Activated naive CD4-positive, alpha-beta T cell treated with anti-CD3 and anti-CD28 coated beads, Interleukin-2, amount 50 U/mL, for 72 hours (primary cell): ENCODE measurements around the gene NKX6-2. TPM values are rescaled to one million over a fixed set of nuclear protein-coding genes. Genes with fewer than 3 reads are reported as not detected.
"Not testable (repeated sequence)": the region's sequence is repeated elsewhere in the genome, so short reads cannot be mapped to it uniquely, and the experiment has no call there.

Source experiments
- ATAC-seq, 2 donors: fragments of 150-1000 bp; cut with Tn5 transposase; 2 replicates each; pipeline ENCODE4 v1.10.0; 2021; ENCODE audit warnings: mild to moderate bottlenecking in 2 of 2, moderate library complexity in 2 of 2
- DNase-seq, 2 donors: peaks; one replicate each; pipeline ENCODE4 v3.0.0; 2021 to 2022; ENCODE audit warnings: low spot score in 2 of 2
- H3K27ac Mint-ChIP-seq, 2 donors: one replicate each; pipeline ENCODE4 v1.8.0; 2022; ENCODE audit warnings: mild to moderate bottlenecking in 2 of 2, mixed read lengths in 2 of 2
- H3K36me3 Mint-ChIP-seq, 2 donors: one replicate each; pipeline ENCODE4 v1.8.0; 2022; ENCODE audit warnings: mixed read lengths in 2 of 2
- H3K9me3 Mint-ChIP-seq, 2 donors: one replicate each; pipeline ENCODE4 v1.8.0; 2022; ENCODE audit warnings: mixed read lengths in 2 of 2
- total RNA-seq, 2 donors: library from RNA; stranded (reverse); gene quantifications; one replicate each; pipeline ENCODE4 v1.2.3, GENCODE V29; 2022

Gene NKX6-2
- total RNA-seq, 2 donors from 2014 or later, result not detected

DNA sequence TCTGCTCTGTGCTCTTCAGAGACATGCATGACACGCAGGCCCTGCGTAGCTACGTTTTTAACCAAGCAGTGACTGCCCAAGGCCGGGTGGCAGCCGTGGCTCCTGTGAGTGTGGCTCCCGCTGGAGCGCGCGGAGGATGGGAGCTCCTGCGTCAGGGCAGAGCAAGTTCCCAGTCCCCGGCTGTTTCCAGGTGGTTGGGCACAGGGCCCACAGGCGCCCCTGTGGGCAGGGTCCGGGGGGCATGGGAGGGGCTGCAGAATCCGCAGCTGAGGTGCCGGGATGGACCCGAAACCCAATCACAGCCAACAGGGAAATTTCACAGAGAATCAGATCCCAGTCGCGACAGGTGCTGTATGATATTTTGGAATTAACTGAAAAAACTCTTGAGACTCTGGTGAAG, 9.8 kb downstream of the NKX6-2 start:
- no peaks in the 10 kb centered on the region for H3K9me3 Mint-ChIP-seq
- ATAC-seq (no peak), DNase-seq (no peak)
- H3K36me3 Mint-ChIP-seq, result peaks cover 0 to 5% of the 10 kb centered on the region in 2 donors
- no peak overlapping the region for H3K27ac Mint-ChIP-seq

DNA sequence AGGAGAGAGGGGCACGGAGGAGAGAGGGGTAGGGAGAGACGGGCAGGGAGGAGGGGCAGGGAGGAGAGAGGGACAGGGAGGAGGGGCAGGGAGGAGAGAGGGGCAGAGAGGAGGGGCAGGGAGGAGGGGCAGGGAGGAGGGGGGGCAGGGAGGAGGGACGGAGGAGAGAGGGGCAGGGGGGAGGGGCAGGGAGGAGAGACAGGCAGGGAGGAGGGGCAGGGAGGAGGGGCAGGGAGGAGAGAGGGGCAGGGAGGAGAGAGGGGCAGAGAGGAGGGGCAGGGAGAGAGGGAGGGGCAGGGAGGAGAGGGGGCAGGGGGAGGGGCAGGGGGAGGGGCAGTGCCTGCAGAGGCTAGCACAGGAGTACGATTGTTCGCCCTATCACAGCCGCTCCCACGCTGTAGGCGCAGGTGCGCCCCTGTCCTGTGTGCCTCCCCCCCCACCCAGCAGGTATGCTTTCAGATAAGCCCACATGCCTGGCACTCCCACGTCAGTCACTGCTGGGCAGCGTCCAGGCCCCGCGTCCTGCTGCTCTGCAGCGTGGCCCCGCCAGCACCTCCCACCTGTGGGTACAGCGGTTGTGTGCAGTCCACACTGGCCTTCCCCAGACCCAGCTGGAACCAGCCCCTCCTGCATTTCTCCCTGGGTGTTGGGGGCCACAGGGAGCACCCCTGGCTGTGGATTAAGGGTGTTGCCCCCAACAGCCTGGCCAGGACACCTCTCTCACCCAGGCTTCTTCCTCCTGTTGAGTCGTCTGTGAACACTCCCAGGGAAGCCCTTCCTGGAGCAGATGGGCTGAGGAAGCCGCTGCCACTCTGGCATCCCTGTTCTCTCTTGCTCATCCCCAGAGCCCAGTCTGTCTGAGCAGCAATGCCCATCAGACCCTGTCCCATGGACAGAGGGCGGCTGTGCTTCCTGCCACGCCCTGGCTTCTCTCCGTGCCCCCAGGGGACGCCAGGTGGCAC, 10.8 kb downstream of the NKX6-2 start:
- ATAC-seq (peak; percentile 3 to 33), DNase-seq (no peak)
- H3K9me3 Mint-ChIP-seq, result no peaks in the 10 kb centered on the region

GRCh38 chr10:132774181-132774901, 11.6 kb downstream of the NKX6-2 start:
- DNase-seq (no peak), ATAC-seq (no peak)
- no peaks in the 10 kb centered on the region for H3K9me3 Mint-ChIP-seq
- no peaks in the 10 kb centered on the region for H3K36me3 Mint-ChIP-seq
- H3K27ac Mint-ChIP-seq, result no peak overlapping the region

More for the DNA sequence above, 10.8 kb downstream of the NKX6-2 start:
- Mint-ChIP-seq H3K27ac (no peak overlapping the region), H3K36me3 (peaks cover 0 to 4% of the 10 kb centered on the region in 2 donors)

- H3K9me3 Mint-ChIP-seq, DNase-seq, H3K27ac Mint-ChIP-seq, H3K36me3 Mint-ChIP-seq, ATAC-seq: not testable (repeated sequence)
Measured at GRCh38 chr10:132772816-132773215, 13.1 kb downstream of the NKX6-2 start.

GRCh38 chr10:132770061-132771021, 15.6 kb downstream of the NKX6-2 start:
- no peak for DNase-seq
- no peak overlapping the region for H3K27ac Mint-ChIP-seq
- H3K36me3 Mint-ChIP-seq, result peaks cover 7 to 16% of the 10 kb centered on the region in 2 donors
- ATAC-seq, result no peak
- no peaks in the 10 kb centered on the region for H3K9me3 Mint-ChIP-seq

DNA sequence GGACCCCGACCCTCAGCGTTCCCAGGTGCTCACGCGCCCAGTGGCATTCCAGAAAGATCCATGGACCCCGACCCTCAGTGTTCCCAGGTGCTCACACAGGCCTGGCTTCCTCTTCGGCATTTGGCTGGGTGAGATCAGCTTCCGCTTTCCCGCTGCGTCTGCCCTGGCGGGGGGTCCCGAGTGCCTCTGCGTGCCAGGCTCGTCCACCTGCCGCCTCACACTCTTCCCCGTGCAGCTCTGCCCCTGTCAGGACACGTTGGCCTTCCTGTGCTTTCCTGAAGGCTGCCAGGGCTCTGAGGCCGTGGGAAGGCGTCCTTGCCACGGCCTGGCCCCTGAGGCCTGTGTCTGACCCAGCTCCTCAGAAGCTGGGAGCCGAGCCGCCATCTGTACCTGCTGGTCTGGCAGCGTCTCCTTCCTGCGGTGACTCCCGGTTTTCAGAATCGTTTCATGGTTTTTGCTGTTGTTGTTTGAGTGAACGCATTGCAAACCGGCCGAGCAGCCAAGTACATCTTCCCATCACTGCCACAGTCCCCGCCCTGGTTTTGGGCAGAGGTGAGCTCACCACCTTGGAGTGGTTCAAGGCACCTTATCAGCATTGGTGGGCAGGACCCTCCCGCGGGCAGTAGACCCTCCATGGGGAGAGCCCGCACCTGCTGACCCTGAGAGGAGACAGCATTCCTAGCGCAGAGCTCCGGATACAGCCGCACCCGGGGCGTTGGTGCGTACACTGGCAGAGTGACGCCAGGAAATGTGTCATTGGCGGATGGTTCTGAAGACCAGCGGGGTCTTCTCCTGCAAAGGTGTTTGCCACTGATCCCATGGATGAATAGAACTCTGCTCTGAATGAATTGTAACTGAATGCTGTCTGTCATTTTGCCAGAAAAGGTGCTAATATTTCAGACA, 17.4 kb downstream of the NKX6-2 start:
- no peak for ATAC-seq
- H3K9me3 Mint-ChIP-seq, result no peaks in the 10 kb centered on the region

DNA sequence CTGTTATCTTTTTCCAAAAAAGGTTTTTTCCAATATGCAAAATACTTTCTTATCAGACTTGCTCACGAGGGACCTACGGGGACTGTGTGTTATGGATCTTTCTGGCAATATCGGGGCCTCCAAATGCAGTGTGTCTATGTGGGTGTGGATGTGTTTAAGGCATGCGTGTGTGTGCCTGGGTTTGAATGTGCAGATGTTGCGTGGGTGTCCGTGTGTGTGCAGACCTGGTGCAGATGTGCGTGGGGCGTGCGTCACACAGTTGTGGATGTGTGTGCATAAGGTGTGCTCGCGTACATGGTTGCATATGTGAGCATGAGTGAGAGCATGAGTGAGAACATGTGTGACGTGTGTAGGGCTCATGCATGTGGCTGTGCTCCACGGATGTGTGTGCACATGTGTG, 19.7 kb downstream of the NKX6-2 start:
- no peak for DNase-seq
- no peak for ATAC-seq
- peak overlapping the region in 1 of 2 donors; percentile 1 for H3K27ac Mint-ChIP-seq

More for the DNA sequence above, 17.4 kb downstream of the NKX6-2 start:
- Mint-ChIP-seq H3K36me3 (peaks cover 7 to 16% of the 10 kb centered on the region in 2 donors), H3K27ac (peak overlapping the region in 1 of 2 donors; percentile 55)
- DNase-seq, result no peak

DNA sequence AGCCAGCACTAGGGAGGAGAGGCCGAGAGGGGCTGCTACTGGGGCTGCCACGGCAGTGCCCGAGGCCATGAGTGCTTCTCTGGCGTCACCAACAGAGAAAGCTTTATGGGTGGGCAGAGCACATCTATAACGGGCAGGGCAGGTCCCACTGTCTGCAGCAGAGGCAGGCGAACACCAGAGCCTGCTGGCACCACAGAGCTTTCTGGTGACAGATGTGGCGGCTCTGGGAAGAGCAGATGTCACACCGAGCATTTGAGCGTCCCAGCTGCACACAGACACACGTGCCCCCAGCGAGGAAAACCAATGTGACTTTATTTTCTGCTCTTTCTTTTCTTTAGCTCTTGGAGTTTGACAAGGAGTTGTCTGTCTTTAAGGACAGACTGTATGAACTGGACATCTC, 20.5 kb downstream of the NKX6-2 start:
- Mint-ChIP-seq H3K9me3 (no peaks in the 10 kb centered on the region), H3K27ac (no peak overlapping the region), H3K36me3 (peaks cover 7 to 16% of the 10 kb centered on the region in 2 donors)
- DNase-seq, result no peak
- no peak for ATAC-seq

More for the DNA sequence above, 19.7 kb downstream of the NKX6-2 start:
- peaks cover 7 to 16% of the 10 kb centered on the region in 2 donors for H3K36me3 Mint-ChIP-seq
- no peaks in the 10 kb centered on the region for H3K9me3 Mint-ChIP-seq

DNA sequence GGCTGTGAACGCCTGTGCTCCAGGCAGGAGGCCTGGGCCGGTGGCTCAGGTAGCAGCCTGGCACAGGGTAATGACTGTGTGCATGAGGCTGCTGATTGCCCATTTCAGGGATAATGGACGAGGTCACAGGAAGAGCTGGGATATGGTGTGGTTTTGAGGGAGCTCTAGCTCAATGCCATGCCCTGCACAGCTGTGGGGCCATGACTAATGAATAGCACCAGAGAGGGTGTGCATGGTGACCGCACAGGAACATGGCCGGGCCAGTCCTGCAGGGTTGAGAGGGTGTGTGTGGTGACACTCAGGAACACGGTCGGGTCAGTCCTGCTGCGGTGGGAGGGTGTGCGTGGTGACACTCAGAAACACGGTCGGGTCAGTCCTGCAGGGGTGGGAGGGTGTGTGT, 21.8 kb downstream of the NKX6-2 start:
- no peaks in the 10 kb centered on the region for H3K9me3 Mint-ChIP-seq
- H3K36me3 Mint-ChIP-seq, result peaks cover 7 to 16% of the 10 kb centered on the region in 2 donors
- no peak for ATAC-seq
- H3K27ac Mint-ChIP-seq, result peak overlapping the region in 1 of 2 donors; percentile 65
- DNase-seq, result no peak

GRCh38 chr10:132763545-132763944, 22.4 kb downstream of the NKX6-2 start:
- Mint-ChIP-seq H3K36me3 (peaks cover 3 to 12% of the 10 kb centered on the region in 2 donors), H3K27ac (no peak overlapping the region), H3K9me3 (no peaks in the 10 kb centered on the region)
- ATAC-seq (no peak), DNase-seq (no peak)

DNA sequence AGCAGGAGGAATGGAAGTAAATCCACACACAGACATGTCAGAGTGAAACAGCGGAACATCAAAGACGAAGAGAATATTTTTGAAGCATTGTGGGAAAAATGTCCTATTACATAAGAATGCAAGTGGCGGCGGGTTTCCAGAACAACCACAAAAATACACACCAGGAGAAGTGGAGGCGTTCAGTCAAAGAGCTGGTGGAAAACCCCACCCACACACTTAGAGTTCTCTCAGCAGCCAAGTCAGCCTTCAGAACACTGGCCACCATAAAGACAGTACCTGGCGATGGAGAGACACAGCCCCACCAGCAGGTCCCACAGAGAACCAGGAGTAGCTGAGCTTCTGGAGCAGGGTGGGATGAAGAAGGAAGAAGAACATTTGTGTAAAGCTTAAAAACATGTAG, 23.7 kb downstream of the NKX6-2 start:
- H3K27ac Mint-ChIP-seq, result no peak overlapping the region
- DNase-seq (no peak), ATAC-seq (peak; percentile 50 to 74)
- H3K9me3 Mint-ChIP-seq, result no peaks in the 10 kb centered on the region
- peaks cover 0 to 5% of the 10 kb centered on the region in 2 donors for H3K36me3 Mint-ChIP-seq

- Mint-ChIP-seq H3K36me3 (peaks cover under 1 to 5% of the 10 kb centered on the region in 2 donors), H3K9me3 (no peaks in the 10 kb centered on the region), H3K27ac (peak overlapping the region in 1 of 2 donors; percentile 65)
- ATAC-seq (no peak), DNase-seq (no peak)
Measured at GRCh38 chr10:132761395-132762060, 24.4 kb downstream of the NKX6-2 start.

- no peak for ATAC-seq
- DNase-seq, result no peak
- no peak overlapping the region for H3K27ac Mint-ChIP-seq
- H3K36me3 Mint-ChIP-seq, result peaks cover 19 to 21% of the 10 kb centered on the region in 2 donors
- H3K9me3 Mint-ChIP-seq, result peaks cover 7 to 8% of the 10 kb centered on the region in 2 donors
Measured at GRCh38 chr10:132758865-132759264, 27.1 kb downstream of the NKX6-2 start.

DNA sequence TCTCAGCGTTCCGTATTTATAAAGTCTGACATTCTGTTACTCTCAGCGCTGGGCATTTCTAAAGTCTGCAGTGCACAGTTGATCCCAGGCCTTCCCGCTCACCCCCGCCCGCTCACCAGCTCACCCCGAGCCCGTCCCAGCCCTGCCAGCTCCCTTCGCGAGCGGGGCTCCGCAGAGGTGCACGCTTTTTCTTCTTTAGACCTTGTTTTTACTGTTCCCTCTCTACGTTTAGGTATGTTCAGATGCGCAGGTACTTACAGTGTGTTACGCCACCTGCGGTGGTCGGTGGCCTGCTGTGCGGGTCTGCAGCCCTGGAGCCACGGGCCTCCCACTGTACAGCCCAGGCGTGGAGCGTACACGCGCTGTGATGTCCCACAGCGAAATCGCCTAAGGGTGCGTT, 28.8 kb downstream of the NKX6-2 start:
- no peak for ATAC-seq
- no peak overlapping the region for H3K27ac Mint-ChIP-seq
- peaks cover 7 to 8% of the 10 kb centered on the region in 2 donors for H3K9me3 Mint-ChIP-seq
- DNase-seq, result no peak
- H3K36me3 Mint-ChIP-seq, result peaks cover 19 to 21% of the 10 kb centered on the region in 2 donors

DNA sequence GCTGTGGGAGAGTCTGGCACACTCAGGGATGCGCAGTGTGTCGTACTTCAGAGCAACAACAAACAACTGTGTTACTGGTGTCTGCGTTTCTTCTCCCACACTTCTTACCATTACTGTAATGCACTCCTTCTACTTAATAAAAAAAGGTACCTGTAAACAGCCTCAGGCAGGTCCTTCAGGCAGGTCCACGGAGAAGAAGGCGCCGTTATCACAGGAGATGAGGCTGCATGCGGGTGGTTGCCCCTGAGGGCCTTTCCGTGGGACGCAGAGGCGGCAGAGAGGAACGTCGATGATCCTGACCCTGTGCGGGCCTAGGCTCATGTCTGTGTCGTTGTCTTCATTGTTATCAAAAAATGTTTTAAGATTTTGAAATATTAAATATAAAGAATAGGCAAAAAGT, 29.4 kb downstream of the NKX6-2 start:
- no peak for DNase-seq
- ATAC-seq, result no peak
- no peak overlapping the region for H3K27ac Mint-ChIP-seq
- peaks cover 19 to 21% of the 10 kb centered on the region in 2 donors for H3K36me3 Mint-ChIP-seq
- H3K9me3 Mint-ChIP-seq, result peaks cover 7 to 8% of the 10 kb centered on the region in 2 donors
